HEK293 (cell line): ENCODE data around the gene EYS.

Experiments used
- CTCF ChIA-PET: fragments of 350-600 bp; formaldehyde crosslinking; extraction: SDS; loops from one replicate; lab custom pipeline; 2021; ENCODE audit warnings: antibody characterized with exemption; lab: Yijun Ruan, JAX
- POLR2A ChIA-PET: fragments of 300-600 bp; formaldehyde crosslinking; extraction: SDS; loops from one replicate; lab custom pipeline; 2020; ENCODE audit warnings: antibody characterized with exemption, inconsistent platforms; lab: Yijun Ruan, JAX
- H3K27ac ChIP-seq: fragments of 200-500 bp; sonication (Bioruptor generic); 2 replicates; pipeline ENCODE4 v1.5.1; 2014; ENCODE audit warnings: low read depth, low read length, control low read depth, inconsistent platforms; ENCODE audit errors: extremely low read depth
- H3K36me3 ChIP-seq, 2 experiments: fragments of 200-500 bp in 1 of 2; sonication (Bioruptor generic) in 1 of 2; 1 replicate in 1 of 2; 2 replicates in 1 of 2; pipeline ENCODE4 v1.5.1; 2014 to 2017; ENCODE audit warnings: inconsistent platforms in 2 of 2, low read length in 2 of 2; ENCODE audit not compliant: control insufficient read depth in 2 of 2, insufficient read depth in 1 of 2
- H3K4me1 ChIP-seq: fragments of 200-500 bp; sonication (Bioruptor generic); 2 replicates; pipeline ENCODE4 v1.5.1; 2014; ENCODE audit warnings: mild to moderate bottlenecking, low read length, inconsistent platforms; ENCODE audit not compliant: control insufficient read depth, insufficient read depth
- H3K4me3 ChIP-seq: 2 replicates; pipeline ENCODE4 v1.5.1; 2011; ENCODE audit warnings: low read depth, mild to moderate bottlenecking, control low read depth, low read length, moderate library complexity
- H3K9me3 ChIP-seq: fragments of 200-500 bp; sonication (Bioruptor generic); 2 replicates; pipeline ENCODE4 v1.5.1; 2014; ENCODE audit warnings: low read depth, low read length, inconsistent platforms; ENCODE audit not compliant: control insufficient read depth, insufficient read depth
- OVOL3 ChIP-seq: fragments of 450-650 bp; formaldehyde crosslinking; IDR thresholded peaks from 2 replicates; pipeline ENCODE4 v1.5.1; 2016; ENCODE audit warnings: missing biosample characterization, missing genetic modification characterization
- PRDM10 ChIP-seq: fragments of 450-650 bp; formaldehyde crosslinking; IDR thresholded peaks from 2 replicates; pipeline ENCODE4 v1.5.1; 2016; ENCODE audit warnings: missing biosample characterization, missing genetic modification characterization
- TRIM28 ChIP-seq: IDR thresholded peaks from 2 replicates; pipeline ENCODE4 v1.6.1; 2011; ENCODE audit warnings: low read length, control low read depth, borderline replicate concordance
- ZBTB48 ChIP-seq: fragments of 450-650 bp; formaldehyde crosslinking; IDR thresholded peaks from 2 replicates; pipeline ENCODE4 v1.5.1; 2016; ENCODE audit warnings: missing biosample characterization, missing genetic modification characterization
- ZFP69B ChIP-seq: fragments of 450-650 bp; formaldehyde crosslinking; IDR thresholded peaks from 2 replicates; pipeline ENCODE4 v1.5.1; 2016; ENCODE audit warnings: missing biosample characterization, missing genetic modification characterization
- ZIC2 ChIP-seq: fragments of 450-650 bp; formaldehyde crosslinking; IDR thresholded peaks from 2 replicates; pipeline ENCODE4 v1.5.1; 2016; ENCODE audit warnings: missing biosample characterization, missing genetic modification characterization
- ZNF121 ChIP-seq: fragments of 450-650 bp; formaldehyde crosslinking; IDR thresholded peaks from 2 replicates; pipeline ENCODE4 v1.5.1; 2016; ENCODE audit warnings: missing biosample characterization, missing genetic modification characterization
- ZNF157 ChIP-seq: fragments of 450-650 bp; formaldehyde crosslinking; IDR thresholded peaks from 2 replicates; pipeline ENCODE4 v1.5.1; 2016; ENCODE audit warnings: missing biosample characterization, missing genetic modification characterization
- ZNF174 ChIP-seq: fragments of 450-650 bp; formaldehyde crosslinking; IDR thresholded peaks from 2 replicates; pipeline ENCODE4 v1.5.0; 2017; ENCODE audit warnings: missing biosample characterization, mild to moderate bottlenecking, missing genetic modification characterization
- ZNF214 ChIP-seq: fragments of 450-650 bp; formaldehyde crosslinking; IDR thresholded peaks from 2 replicates; pipeline ENCODE4 v1.5.1; 2017; ENCODE audit warnings: missing biosample characterization, mild to moderate bottlenecking, missing genetic modification characterization, borderline replicate concordance
- ZNF302 ChIP-seq: fragments of 450-650 bp; formaldehyde crosslinking; IDR thresholded peaks from 2 replicates; pipeline ENCODE4 v1.5.1; 2016; ENCODE audit warnings: missing biosample characterization, missing genetic modification characterization, low read depth
- ZNF324 ChIP-seq: fragments of 450-650 bp; formaldehyde crosslinking; IDR thresholded peaks from 2 replicates; pipeline ENCODE4 v1.5.1; 2016; ENCODE audit warnings: missing biosample characterization, missing genetic modification characterization
- ZNF350 ChIP-seq: fragments of 450-650 bp; formaldehyde crosslinking; IDR thresholded peaks from 2 replicates; pipeline ENCODE4 v1.5.0; 2017; ENCODE audit warnings: missing biosample characterization, mild to moderate bottlenecking, missing genetic modification characterization
- ZNF37A ChIP-seq: fragments of 450-650 bp; IDR thresholded peaks from 2 replicates; pipeline ENCODE4 v1.5.1; 2018; ENCODE audit warnings: missing biosample characterization, missing genetic modification characterization
- ZNF423 ChIP-seq: fragments of 450-650 bp; formaldehyde crosslinking; IDR thresholded peaks from 2 replicates; pipeline ENCODE4 v1.5.1; 2016; ENCODE audit warnings: missing biosample characterization, missing genetic modification characterization
- ZNF449 ChIP-seq: fragments of 450-650 bp; formaldehyde crosslinking; IDR thresholded peaks from 2 replicates; pipeline ENCODE4 v1.5.1; 2017; ENCODE audit warnings: missing biosample characterization, mild to moderate bottlenecking, missing genetic modification characterization, moderate library complexity
- ZNF658 ChIP-seq: fragments of 450-650 bp; formaldehyde crosslinking; IDR thresholded peaks from 2 replicates; pipeline ENCODE4; 2016; ENCODE audit warnings: missing biosample characterization, missing genetic modification characterization
- ZNF704 ChIP-seq: fragments of 450-650 bp; formaldehyde crosslinking; IDR thresholded peaks from 2 replicates; pipeline ENCODE4 v1.5.1; 2016; ENCODE audit warnings: missing biosample characterization, missing genetic modification characterization
- ZNF785 ChIP-seq: fragments of 450-650 bp; formaldehyde crosslinking; IDR thresholded peaks from 2 replicates; pipeline ENCODE4 v1.5.1; 2016; ENCODE audit warnings: missing biosample characterization, missing genetic modification characterization

Gene EYS

GRCh38 chr6:64713175-64713574, 993.9 kb downstream of the EYS start:
- POLR2A ChIA-PET: no interaction called here
- TF ChIP-seq ZBTB48 (tag by site-specific recombination): no peak
- no peak for TF ChIP-seq ZNF785 (tag by site-specific recombination)
- TF ChIP-seq ZNF658 (tag by site-specific recombination): no peak
- TF ChIP-seq, all 188 proteins: peak for 0
- H3K4me1 ChIP-seq: no peaks in the 10 kb centered on the region
- no peak overlapping the region for H3K27ac ChIP-seq
- no peaks in the 10 kb centered on the region for H3K36me3 ChIP-seq
- CTCF ChIA-PET: interaction anchor here (0.9 kb wide), 1 partner anchor 430 kb away, joined by 3 read pairs; no protein-coding TSS in a partner anchor
- no peaks in the 10 kb centered on the region for H3K9me3 ChIP-seq
- H3K4me3 ChIP-seq: no peak overlapping the region

GRCh38 chr6:64712606-64713005, 994.4 kb downstream of the EYS start:
- ChIA-PET CTCF (no interaction called here), POLR2A (no interaction called here)
- no peaks in the 10 kb centered on the region for H3K4me1 ChIP-seq
- no peaks in the 10 kb centered on the region for H3K36me3 ChIP-seq
- no peaks in the 10 kb centered on the region for H3K9me3 ChIP-seq
- H3K4me3 ChIP-seq: no peak overlapping the region
- TF ChIP-seq ZNF37A (tag by site-specific recombination): no peak
- no peak for TF ChIP-seq ZNF174
- TF ChIP-seq ZIC2 (tag by site-specific recombination): no peak
- no peak for TF ChIP-seq ZNF121
- H3K27ac ChIP-seq: no peak overlapping the region

GRCh38 chr6:64703922-64704321, 1003.1 kb downstream of the EYS start:
- POLR2A ChIA-PET: no interaction called here
- Histone ChIP-seq H3K4me1 (no peaks in the 10 kb centered on the region), H3K9me3 (no peaks in the 10 kb centered on the region), H3K4me3 (no peak overlapping the region), H3K27ac (no peak overlapping the region), H3K36me3 (no peaks in the 10 kb centered on the region)
- CTCF ChIA-PET: no interaction called here
- no peak for TF ChIP-seq ZNF704 (tag by site-specific recombination)
- no peak for TF ChIP-seq ZNF423 (tag by site-specific recombination)
- no peak for TF ChIP-seq ZNF324 (tag by site-specific recombination)
- no peak for TF ChIP-seq OVOL3 (tag by site-specific recombination)
- TF ChIP-seq ZNF157 (tag by site-specific recombination): no peak
- TF ChIP-seq ZFP69B (tag by site-specific recombination): no peak
- no peak for TF ChIP-seq ZNF449 (tag by site-specific recombination)
- no peak for TF ChIP-seq TRIM28
- TF ChIP-seq ZNF302: no peak
- no peak for TF ChIP-seq PRDM10
- TF ChIP-seq ZNF350 (tag by site-specific recombination): no peak
- TF ChIP-seq ZNF214 (tag by site-specific recombination): no peak
